Sigmoid colon (tissue), 7 donors: ENCODE measurements around the gene KLHL26. TPM values are rescaled to one million over a fixed set of nuclear protein-coding genes. Genes with fewer than 3 reads are reported as not detected.

Source experiments
- DNase-seq: peaks from one replicate; pipeline ENCODE4 v3.0.0-alpha.2; 2019
- H3K27ac ChIP-seq, 4 donors: fragments of 200-600 bp; sonication (generic); one replicate each; pipeline ENCODE4 v1.5.1; 2016 to 2019; ENCODE audit warnings: mild to moderate bottlenecking in 1 of 4
- H3K27me3 ChIP-seq, 3 donors: fragments of 200-600 bp; sonication (generic); one replicate each; pipeline ENCODE4 v1.5.1; 2019; ENCODE audit warnings: mild to moderate bottlenecking in 1 of 3
- H3K36me3 ChIP-seq, 4 donors: fragments of 200-600 bp; sonication (generic); one replicate each; pipeline ENCODE4 v1.5.1; 2016 to 2019
- H3K4me1 ChIP-seq, 4 donors: fragments of 200-600 bp; sonication (generic); one replicate each; pipeline ENCODE4 v1.5.1; 2017 to 2019
- H3K4me3 ChIP-seq, 4 donors: fragments of 200-600 bp; sonication (generic); one replicate each; pipeline ENCODE4 v1.5.1; 2017 to 2019; ENCODE audit warnings: mild to moderate bottlenecking in 2 of 4, moderate library complexity in 1 of 4
- H3K9me3 ChIP-seq, 4 donors: fragments of 200-600 bp in 3 of 4; sonication (generic) in 3 of 4; one replicate each; pipeline versions ENCODE4 v1.5.1 to v1.6.1; 2013 to 2019
- CTCF ChIP-seq, 4 experiments: fragments of 450-650 bp in 3 of 4; fragments of 200-600 bp in 1 of 4; IDR thresholded peaks; one replicate each; pipeline ENCODE4 v1.5.1; 2016 to 2019; ENCODE audit warnings: antibody characterized with exemption in 4 of 4, mild to moderate bottlenecking in 3 of 4, moderate library complexity in 2 of 4
- EP300 ChIP-seq, 4 donors: sonication (generic); formaldehyde crosslinking; IDR thresholded peaks; one replicate each; pipeline ENCODE4 v1.6.1; 2017; ENCODE audit warnings: antibody characterized with exemption in 4 of 4
- POLR2A ChIP-seq, 2 donors: fragments of 450-650 bp; IDR thresholded peaks; one replicate each; pipeline ENCODE4 v1.6.1; 2016; ENCODE audit warnings: antibody characterized with exemption in 2 of 2, mild to moderate bottlenecking in 2 of 2, moderate library complexity in 2 of 2
- POLR2AphosphoS5 ChIP-seq, 4 donors: sonication (generic); formaldehyde crosslinking; IDR thresholded peaks; one replicate each; pipeline ENCODE4 v1.6.1; 2017; ENCODE audit warnings: antibody characterized with exemption in 4 of 4
- whole genome bisulfite sequencing, 2 donors: extraction: QIAGEN DNeasy Blood & Tissue Kit; methylation state at CpG; one replicate each; pipeline ENCODE4 v1.1.7; 2013; 5-methylcytosine and 5-hydroxymethylcytosine counted together
- intact Hi-C: fragments of 100-400 bp; cut with DNase I; formaldehyde crosslinking; loops from one replicate; pipeline ENCODE4 v1.15.1; 2023
- polyA plus RNA-seq, 3 donors: library from polyadenylated mRNA; stranded (reverse); fragments of 200-250 nt; gene quantifications; one replicate each; pipeline ENCODE4 v1.2.3, GENCODE V29; 2013
- total RNA-seq, 4 donors: library from RNA; depleted of rRNA; stranded (reverse); fragments of >200 nt; gene quantifications; one replicate each; pipeline ENCODE4 v1.1.0, GENCODE V29; 2016
- donor health status: healthy with polysubstance abuse.
- donor health status: Bipolar disorder and iron deficiency.
- donor health status: healthy.

Gene KLHL26
- total and polyA plus RNA-seq, 7 donors, result 1.6 to 8.3 (median 4.8) TPM

GRCh38 chr19:18605546-18606280 lies 31.1 kb upstream of the KLHL26 start:
- Histone ChIP-seq H3K4me1 (peaks cover 0 to 36% (median 31%) of the 10 kb centered on the region in 4 donors), H3K27ac (no peak overlapping the region), H3K9me3 (no peaks in the 10 kb centered on the region), H3K27me3 (peaks cover 60 to 96% (median 78%) of the 10 kb centered on the region in 3 donors), H3K4me3 (peak overlapping the region in 3 of 4 donors; percentile 7 to 34 (median 20)), H3K36me3 (no peaks in the 10 kb centered on the region)
- no peak for TF ChIP-seq EP300 (IDR thresholded peaks at IDR 0.05)
- TF ChIP-seq POLR2A (IDR thresholded peaks at IDR 0.05), result no peak
- no peak for TF ChIP-seq POLR2AphosphoS5 (IDR thresholded peaks at IDR 0.05)
- no peak for TF ChIP-seq CTCF (IDR thresholded peaks at IDR 0.05)
- no peak for DNase-seq
- intact Hi-C loops, result no loop called here
- 2 to 3% methylated on average over 65 of the region's 65 CpGs for WGBS, 2 donors

GRCh38 chr19:18606281-18607225 lies 30.3 kb upstream of the KLHL26 start, which contains the start of gene CRLF1:
Gene CRLF1 (minus strand): TSS chr19:18606799. CDS start chr19:18606656, 143 bp downstream.
- intact Hi-C loops, result no loop called here
- Histone ChIP-seq H3K36me3 (no peaks in the 10 kb centered on the region), H3K4me3 (peak within 1 kb of the TSS in 3 of 4 donors; percentile 7 to 34 (median 21)), H3K9me3 (no peaks in the 10 kb centered on the region), H3K27ac (no peak within 1 kb of the TSS), H3K4me1 (peaks cover 0 to 45% (median 37%) of the 10 kb centered on the region in 4 donors), H3K27me3 (peaks cover 68 to 96% (median 83%) of the 10 kb centered on the region in 3 donors)
- 1% methylated on average over 116 of the region's 116 CpGs for WGBS, 2 donors
- TF ChIP-seq CTCF (IDR thresholded peaks at IDR 0.05), result no peak
- TF ChIP-seq EP300 (IDR thresholded peaks at IDR 0.05), result no peak
- no peak for TF ChIP-seq POLR2A (IDR thresholded peaks at IDR 0.05)
- TF ChIP-seq POLR2AphosphoS5 (IDR thresholded peaks at IDR 0.05), result no peak
- DNase-seq, result no peak

GRCh38 chr19:18607226-18608101 lies 29.4 kb upstream of the KLHL26 start:
- peaks cover 0 to 54% (median 46%) of the 10 kb centered on the region in 4 donors for H3K4me1 ChIP-seq
- no peaks in the 10 kb centered on the region for H3K36me3 ChIP-seq
- no peak for DNase-seq
- H3K27me3 ChIP-seq, result peaks cover 77 to 96% (median 85%) of the 10 kb centered on the region in 3 donors
- H3K9me3 ChIP-seq, result no peaks in the 10 kb centered on the region
- H3K27ac ChIP-seq, result no peak overlapping the region
- WGBS, 2 donors, result 2 to 3% methylated on average over 68 of the region's 68 CpGs
- peak overlapping the region in 2 of 4 donors; percentile 21 to 25 for H3K4me3 ChIP-seq
- TF ChIP-seq CTCF (IDR thresholded peaks at IDR 0.05), result no peak
- TF ChIP-seq POLR2A (IDR thresholded peaks at IDR 0.05), result no peak
- intact Hi-C loops, result no loop called here

GRCh38 chr19:18608102-18608804 lies 28.6 kb upstream of the KLHL26 start:
- TF ChIP-seq POLR2A (IDR thresholded peaks at IDR 0.05) (no peak), CTCF (IDR thresholded peaks at IDR 0.05) (no peak), EP300 (IDR thresholded peaks at IDR 0.05) (no peak), POLR2AphosphoS5 (IDR thresholded peaks at IDR 0.05) (no peak)
- Histone ChIP-seq H3K4me3 (no peak overlapping the region), H3K9me3 (no peaks in the 10 kb centered on the region), H3K36me3 (no peaks in the 10 kb centered on the region), H3K27me3 (peaks cover 85 to 96% (median 93%) of the 10 kb centered on the region in 3 donors), H3K4me1 (peaks cover 0 to 62% (median 54%) of the 10 kb centered on the region in 4 donors), H3K27ac (no peak overlapping the region)
- 29 to 37% methylated on average over 5 of the region's 5 CpGs for WGBS, 2 donors
- DNase-seq, result no peak
- intact Hi-C loops, result no loop called here
